Measurements from ENCODE around the gene GRM7.

DNA sequence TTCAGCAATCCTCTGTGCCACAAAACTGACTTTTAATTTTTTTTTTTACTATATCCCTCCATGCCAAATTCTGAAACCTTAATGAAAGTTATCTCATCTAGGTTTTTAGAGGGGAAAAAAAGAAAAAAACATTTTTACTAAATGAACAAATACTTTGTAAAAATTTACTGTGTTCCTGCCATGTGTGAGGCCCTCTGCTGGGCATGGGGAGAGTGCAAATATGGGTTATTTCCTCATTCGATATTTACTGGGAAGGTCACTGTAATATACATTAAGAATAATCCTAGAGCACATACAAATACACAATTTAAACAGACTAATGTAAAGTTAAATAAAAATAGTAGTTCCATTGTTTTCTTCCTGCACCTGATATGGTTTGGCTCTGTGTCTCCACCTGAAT, 215.0 kb downstream of the GRM7 start:
- TF ChIP-seq SALL2 (tag by site-specific recombination; IDR thresholded peaks at IDR 0.05; ENCODE audit: borderline replicate concordance) (no peak), REPIN1 (tag by site-specific recombination; IDR thresholded peaks at IDR 0.05; ENCODE audit: low read depth) (no peak), ZNF423 (tag by site-specific recombination; IDR thresholded peaks at IDR 0.05) (no peak)
- TF ChIP-seq, protein P1, sequence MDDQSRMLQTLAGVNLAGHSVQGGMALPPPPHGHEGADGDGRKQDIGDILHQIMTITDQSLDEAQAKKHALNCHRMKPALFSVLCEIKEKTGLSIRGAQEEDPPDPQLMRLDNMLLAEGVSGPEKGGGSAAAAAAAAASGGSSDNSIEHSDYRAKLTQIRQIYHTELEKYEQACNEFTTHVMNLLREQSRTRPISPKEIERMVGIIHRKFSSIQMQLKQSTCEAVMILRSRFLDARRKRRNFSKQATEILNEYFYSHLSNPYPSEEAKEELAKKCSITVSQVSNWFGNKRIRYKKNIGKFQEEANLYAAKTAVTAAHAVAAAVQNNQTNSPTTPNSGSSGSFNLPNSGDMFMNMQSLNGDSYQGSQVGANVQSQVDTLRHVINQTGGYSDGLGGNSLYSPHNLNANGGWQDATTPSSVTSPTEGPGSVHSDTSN (CRISPR knock-in tag; IDR thresholded peaks at IDR 0.05): no peak
- TF ChIP-seq, protein P2, sequence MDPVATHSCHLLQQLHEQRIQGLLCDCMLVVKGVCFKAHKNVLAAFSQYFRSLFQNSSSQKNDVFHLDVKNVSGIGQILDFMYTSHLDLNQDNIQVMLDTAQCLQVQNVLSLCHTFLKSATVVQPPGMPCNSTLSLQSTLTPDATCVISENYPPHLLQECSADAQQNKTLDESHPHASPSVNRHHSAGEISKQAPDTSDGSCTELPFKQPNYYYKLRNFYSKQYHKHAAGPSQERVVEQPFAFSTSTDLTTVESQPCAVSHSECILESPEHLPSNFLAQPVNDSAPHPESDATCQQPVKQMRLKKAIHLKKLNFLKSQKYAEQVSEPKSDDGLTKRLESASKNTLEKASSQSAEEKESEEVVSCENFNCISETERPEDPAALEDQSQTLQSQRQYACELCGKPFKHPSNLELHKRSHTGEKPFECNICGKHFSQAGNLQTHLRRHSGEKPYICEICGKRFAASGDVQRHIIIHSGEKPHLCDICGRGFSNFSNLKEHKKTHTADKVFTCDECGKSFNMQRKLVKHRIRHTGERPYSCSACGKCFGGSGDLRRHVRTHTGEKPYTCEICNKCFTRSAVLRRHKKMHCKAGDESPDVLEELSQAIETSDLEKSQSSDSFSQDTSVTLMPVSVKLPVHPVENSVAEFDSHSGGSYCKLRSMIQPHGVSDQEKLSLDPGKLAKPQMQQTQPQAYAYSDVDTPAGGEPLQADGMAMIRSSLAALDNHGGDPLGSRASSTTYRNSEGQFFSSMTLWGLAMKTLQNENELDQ (tag by site-specific recombination; IDR thresholded peaks at IDR 0.05; ENCODE audit: low read depth): no peak
- TF ChIP-seq, protein P3, sequence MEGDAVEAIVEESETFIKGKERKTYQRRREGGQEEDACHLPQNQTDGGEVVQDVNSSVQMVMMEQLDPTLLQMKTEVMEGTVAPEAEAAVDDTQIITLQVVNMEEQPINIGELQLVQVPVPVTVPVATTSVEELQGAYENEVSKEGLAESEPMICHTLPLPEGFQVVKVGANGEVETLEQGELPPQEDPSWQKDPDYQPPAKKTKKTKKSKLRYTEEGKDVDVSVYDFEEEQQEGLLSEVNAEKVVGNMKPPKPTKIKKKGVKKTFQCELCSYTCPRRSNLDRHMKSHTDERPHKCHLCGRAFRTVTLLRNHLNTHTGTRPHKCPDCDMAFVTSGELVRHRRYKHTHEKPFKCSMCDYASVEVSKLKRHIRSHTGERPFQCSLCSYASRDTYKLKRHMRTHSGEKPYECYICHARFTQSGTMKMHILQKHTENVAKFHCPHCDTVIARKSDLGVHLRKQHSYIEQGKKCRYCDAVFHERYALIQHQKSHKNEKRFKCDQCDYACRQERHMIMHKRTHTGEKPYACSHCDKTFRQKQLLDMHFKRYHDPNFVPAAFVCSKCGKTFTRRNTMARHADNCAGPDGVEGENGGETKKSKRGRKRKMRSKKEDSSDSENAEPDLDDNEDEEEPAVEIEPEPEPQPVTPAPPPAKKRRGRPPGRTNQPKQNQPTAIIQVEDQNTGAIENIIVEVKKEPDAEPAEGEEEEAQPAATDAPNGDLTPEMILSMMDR (tag by site-specific recombination; IDR thresholded peaks at IDR 0.05): no peak
- TF ChIP-seq, protein P4, sequence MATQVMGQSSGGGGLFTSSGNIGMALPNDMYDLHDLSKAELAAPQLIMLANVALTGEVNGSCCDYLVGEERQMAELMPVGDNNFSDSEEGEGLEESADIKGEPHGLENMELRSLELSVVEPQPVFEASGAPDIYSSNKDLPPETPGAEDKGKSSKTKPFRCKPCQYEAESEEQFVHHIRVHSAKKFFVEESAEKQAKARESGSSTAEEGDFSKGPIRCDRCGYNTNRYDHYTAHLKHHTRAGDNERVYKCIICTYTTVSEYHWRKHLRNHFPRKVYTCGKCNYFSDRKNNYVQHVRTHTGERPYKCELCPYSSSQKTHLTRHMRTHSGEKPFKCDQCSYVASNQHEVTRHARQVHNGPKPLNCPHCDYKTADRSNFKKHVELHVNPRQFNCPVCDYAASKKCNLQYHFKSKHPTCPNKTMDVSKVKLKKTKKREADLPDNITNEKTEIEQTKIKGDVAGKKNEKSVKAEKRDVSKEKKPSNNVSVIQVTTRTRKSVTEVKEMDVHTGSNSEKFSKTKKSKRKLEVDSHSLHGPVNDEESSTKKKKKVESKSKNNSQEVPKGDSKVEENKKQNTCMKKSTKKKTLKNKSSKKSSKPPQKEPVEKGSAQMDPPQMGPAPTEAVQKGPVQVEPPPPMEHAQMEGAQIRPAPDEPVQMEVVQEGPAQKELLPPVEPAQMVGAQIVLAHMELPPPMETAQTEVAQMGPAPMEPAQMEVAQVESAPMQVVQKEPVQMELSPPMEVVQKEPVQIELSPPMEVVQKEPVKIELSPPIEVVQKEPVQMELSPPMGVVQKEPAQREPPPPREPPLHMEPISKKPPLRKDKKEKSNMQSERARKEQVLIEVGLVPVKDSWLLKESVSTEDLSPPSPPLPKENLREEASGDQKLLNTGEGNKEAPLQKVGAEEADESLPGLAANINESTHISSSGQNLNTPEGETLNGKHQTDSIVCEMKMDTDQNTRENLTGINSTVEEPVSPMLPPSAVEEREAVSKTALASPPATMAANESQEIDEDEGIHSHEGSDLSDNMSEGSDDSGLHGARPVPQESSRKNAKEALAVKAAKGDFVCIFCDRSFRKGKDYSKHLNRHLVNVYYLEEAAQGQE (tag by site-specific recombination; IDR thresholded peaks at IDR 0.05): no peak
